ENCODE measurements around the gene CLIC6. TPM values are rescaled to one million over a fixed set of nuclear protein-coding genes. Genes with fewer than 3 reads are reported as not detected.

The CLIC6 gene
- total RNA-seq, 1 donor from 2014 or later = 1.3 TPM

DNA sequence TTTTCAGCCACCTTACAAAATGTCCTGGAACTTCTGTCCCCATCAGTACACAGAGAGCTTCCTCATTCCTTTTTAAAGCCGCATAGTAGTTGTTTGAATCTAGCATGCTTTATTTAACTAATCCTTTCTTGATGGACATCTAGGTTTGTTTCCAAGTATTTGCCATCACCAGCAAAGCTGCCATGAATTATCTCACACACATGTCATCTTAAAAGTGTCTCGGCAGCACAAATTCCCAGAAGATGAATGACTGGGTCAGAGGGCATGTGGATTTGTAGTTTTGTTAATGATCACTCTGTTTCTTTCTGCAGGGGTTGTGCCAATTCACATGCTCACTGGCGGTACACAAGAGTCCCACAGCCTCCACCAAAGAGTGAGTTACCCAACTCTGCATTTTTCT is 68.3 kb downstream of the CLIC6 start:
- no peak overlapping the region for H3K4me3 ChIP-seq (ENCODE audit: low read depth, low read length)
- peak; percentile 37 for DNase-seq (ENCODE audit: low read depth)
- TF ChIP-seq, protein P1, sequence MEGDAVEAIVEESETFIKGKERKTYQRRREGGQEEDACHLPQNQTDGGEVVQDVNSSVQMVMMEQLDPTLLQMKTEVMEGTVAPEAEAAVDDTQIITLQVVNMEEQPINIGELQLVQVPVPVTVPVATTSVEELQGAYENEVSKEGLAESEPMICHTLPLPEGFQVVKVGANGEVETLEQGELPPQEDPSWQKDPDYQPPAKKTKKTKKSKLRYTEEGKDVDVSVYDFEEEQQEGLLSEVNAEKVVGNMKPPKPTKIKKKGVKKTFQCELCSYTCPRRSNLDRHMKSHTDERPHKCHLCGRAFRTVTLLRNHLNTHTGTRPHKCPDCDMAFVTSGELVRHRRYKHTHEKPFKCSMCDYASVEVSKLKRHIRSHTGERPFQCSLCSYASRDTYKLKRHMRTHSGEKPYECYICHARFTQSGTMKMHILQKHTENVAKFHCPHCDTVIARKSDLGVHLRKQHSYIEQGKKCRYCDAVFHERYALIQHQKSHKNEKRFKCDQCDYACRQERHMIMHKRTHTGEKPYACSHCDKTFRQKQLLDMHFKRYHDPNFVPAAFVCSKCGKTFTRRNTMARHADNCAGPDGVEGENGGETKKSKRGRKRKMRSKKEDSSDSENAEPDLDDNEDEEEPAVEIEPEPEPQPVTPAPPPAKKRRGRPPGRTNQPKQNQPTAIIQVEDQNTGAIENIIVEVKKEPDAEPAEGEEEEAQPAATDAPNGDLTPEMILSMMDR (conservative IDR thresholded peaks at IDR 0.05; ENCODE audit: low read depth, low read length) = no peak

GRCh38 chr21:34740198-34740597 is 71.4 kb downstream of the CLIC6 start:
- TF ChIP-seq, protein P1 (conservative IDR thresholded peaks at IDR 0.05; ENCODE audit: low read depth, low read length) = no peak
- no peak overlapping the region for H3K4me3 ChIP-seq (ENCODE audit: low read depth, low read length)
- no peak for DNase-seq (ENCODE audit: low read depth)

GRCh38 chr21:34743285-34743684 is 74.5 kb downstream of the CLIC6 start:
- no peak for DNase-seq (ENCODE audit: low read depth)
- TF ChIP-seq, protein P1 (conservative IDR thresholded peaks at IDR 0.05; ENCODE audit: low read depth, low read length) = no peak
- H3K4me3 ChIP-seq (ENCODE audit: low read depth, low read length) = no peak overlapping the region

DNA sequence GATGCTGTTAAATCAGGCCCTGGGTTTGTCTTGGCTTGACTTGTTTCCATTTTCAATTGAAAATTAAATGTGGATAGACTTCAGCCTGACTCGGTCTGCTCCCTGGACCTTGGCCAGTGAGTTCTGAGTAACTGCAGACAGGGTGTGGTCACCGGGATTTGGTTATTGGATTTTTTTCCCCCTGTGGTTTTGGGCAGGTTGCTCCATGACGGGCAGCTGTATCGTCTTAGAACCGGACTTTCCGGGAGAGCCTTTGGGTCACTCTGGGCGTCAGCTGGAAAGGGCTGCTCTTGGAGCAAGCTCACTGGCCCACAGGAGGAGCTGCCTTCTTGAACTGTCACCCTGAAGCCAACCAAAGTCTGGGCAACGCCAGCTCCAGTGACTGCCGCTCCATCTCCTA is 75.0 kb downstream of the CLIC6 start:
- TF ChIP-seq, protein P1 (conservative IDR thresholded peaks at IDR 0.05; ENCODE audit: low read depth, low read length) = no peak
- DNase-seq (ENCODE audit: low read depth) = no peak
- H3K4me3 ChIP-seq (ENCODE audit: low read depth, low read length) = no peak overlapping the region

DNA sequence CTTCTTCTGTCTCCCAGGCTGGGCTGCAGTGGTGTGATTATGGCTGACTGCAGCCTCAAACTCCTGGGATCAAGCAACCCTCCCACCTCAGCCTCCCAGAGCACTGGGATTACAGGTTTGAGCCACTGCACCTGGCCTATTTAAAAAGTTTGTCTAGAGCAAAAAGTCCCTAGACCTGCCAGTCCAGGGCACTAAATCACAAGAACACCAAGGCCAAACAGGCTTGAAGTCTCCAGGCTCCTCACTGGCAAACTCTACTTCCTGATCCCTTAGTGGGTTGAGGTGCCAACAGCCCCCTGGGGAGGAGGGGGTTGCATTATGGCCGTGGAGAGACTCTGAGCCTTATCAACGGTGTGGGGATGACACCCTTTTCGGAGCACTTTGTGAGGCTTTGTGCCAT is 76.0 kb downstream of the CLIC6 start:
- no peak overlapping the region for H3K4me3 ChIP-seq (ENCODE audit: low read depth, low read length)
- TF ChIP-seq, protein P1 (conservative IDR thresholded peaks at IDR 0.05; ENCODE audit: low read depth, low read length) = no peak
- no peak for DNase-seq (ENCODE audit: low read depth)

- peak overlapping the region; percentile 37 for H3K4me3 ChIP-seq (ENCODE audit: low read depth, low read length)
- peak; percentile 39 for DNase-seq (ENCODE audit: low read depth)
- TF ChIP-seq, protein P1 (conservative IDR thresholded peaks at IDR 0.05; ENCODE audit: low read depth, low read length) = peak; percentile 95
These were observed 76.9 kb downstream of the CLIC6 start for GRCh38 chr21:34745557-34746255.

GRCh38 chr21:34748862-34749261 is 80.1 kb downstream of the CLIC6 start:
- TF ChIP-seq, protein P1 (conservative IDR thresholded peaks at IDR 0.05; ENCODE audit: low read depth, low read length) = no peak
- no peak overlapping the region for H3K4me3 ChIP-seq (ENCODE audit: low read depth, low read length)
- DNase-seq (ENCODE audit: low read depth) = no peak
